GM10266 (cell line): Measurements from ENCODE around the gene GPR17.

Experiments
- DNase-seq: peaks from one replicate; pipeline ENCODE4 v3.0.0; 2012; ENCODE audit errors: extremely low spot score
- CTCF ChIP-seq: IDR thresholded peaks from 2 replicates; pipeline ENCODE4 v1.5.1; 2012; ENCODE audit warnings: mild to moderate bottlenecking, low read depth; ENCODE audit not compliant: control insufficient read depth, insufficient read depth; ENCODE audit errors: missing control alignments

Gene GPR17

GRCh38 chr2:127635380-127636237, 10.3 kb upstream of the GPR17 start:
- TF ChIP-seq CTCF = no peak
- no peak for DNase-seq

- DNase-seq = no peak
- TF ChIP-seq CTCF = no peak
These were observed 9.4 kb upstream of the GPR17 start for GRCh38 chr2:127636248-127637235.

- TF ChIP-seq CTCF = no peak
- no peak for DNase-seq
These were observed 8.7 kb upstream of the GPR17 start for GRCh38 chr2:127637236-127637630.

GRCh38 chr2:127637725-127638252, 8.2 kb upstream of the GPR17 start:
- no peak for TF ChIP-seq CTCF
- DNase-seq = no peak

GRCh38 chr2:127638361-127639110, 7.4 kb upstream of the GPR17 start:
- TF ChIP-seq CTCF = no peak
- DNase-seq = no peak

GRCh38 chr2:127639111-127639474, 6.9 kb upstream of the GPR17 start:
- TF ChIP-seq CTCF = no peak
- DNase-seq = no peak
